MCF 10A (cell line): ENCODE measurements around the gene RCL1. TPM values are rescaled to one million over a fixed set of nuclear protein-coding genes. Genes with fewer than 3 reads are reported as not detected.
"Not testable (repeated sequence)": the region's sequence is repeated elsewhere in the genome, so short reads cannot be mapped to it uniquely, and the experiment has no call there.

Experiments
- BruUV-seq: library from RNA; stranded (reverse); fragments of 400-500 nt; replicated peaks from 2 replicates; lab custom pipeline; 2021; lab: Mats Ljungman, UMichigan
- CTCF ChIA-PET: fragments of 300-600 bp; sonication (Branson Sonifier 250); formaldehyde crosslinking; extraction: SDS; loops from one replicate; lab custom pipeline; 2021; ENCODE audit warnings: antibody characterized with exemption, inconsistent platforms; lab: Yijun Ruan, JAX
- POLR2A ChIA-PET: fragments of 300-600, 350-650 bp; sonication (Branson Sonifier 250); formaldehyde crosslinking; extraction: SDS; loops from one replicate; lab custom pipeline; 2020; ENCODE audit warnings: antibody characterized with exemption, inconsistent platforms; lab: Yijun Ruan, JAX
- DNase-seq: peaks from one replicate; pipeline ENCODE4 v3.0.0-alpha.2; 2018; ENCODE audit not compliant: unreplicated experiment
- H3K27ac Mint-ChIP-seq: one replicate; pipeline ENCODE4 v1.8.0; 2022; ENCODE audit warnings: mild to moderate bottlenecking, low read depth, mixed read lengths; ENCODE audit not compliant: unreplicated experiment
- H3K27me3 Mint-ChIP-seq: one replicate; pipeline ENCODE4 v1.8.0; 2022; ENCODE audit warnings: mixed read lengths; ENCODE audit not compliant: insufficient read depth, unreplicated experiment
- H3K36me3 Mint-ChIP-seq: one replicate; pipeline ENCODE4 v1.8.0; 2022; ENCODE audit warnings: mild to moderate bottlenecking, moderate library complexity, mixed read lengths; ENCODE audit not compliant: insufficient read depth, unreplicated experiment
- H3K4me1 Mint-ChIP-seq: one replicate; pipeline ENCODE4 v1.8.0; 2022; ENCODE audit warnings: mixed read lengths; ENCODE audit not compliant: insufficient read depth, unreplicated experiment
- H3K4me3 Mint-ChIP-seq: one replicate; pipeline ENCODE4 v1.8.0; 2022; ENCODE audit warnings: mild to moderate bottlenecking, moderate library complexity, mixed read lengths; ENCODE audit not compliant: unreplicated experiment
- H3K9me3 Mint-ChIP-seq: one replicate; pipeline ENCODE4 v1.8.0; 2022; ENCODE audit warnings: mixed read lengths; ENCODE audit not compliant: unreplicated experiment
- CTCF ChIP-seq: fragments of 200-600 bp; IDR thresholded peaks from one replicate; pipeline ENCODE4 v1.8.0; 2022; ENCODE audit warnings: antibody characterized with exemption, mild to moderate bottlenecking; ENCODE audit not compliant: unreplicated experiment
- intact Hi-C: fragments of 100-400 bp; cut with micrococcal nuclease; formaldehyde crosslinking; loops from 2 replicates; pipeline ENCODE4 v1.14.1; 2022
- total RNA-seq: library from RNA; stranded (reverse); gene quantifications from 2 replicates; pipeline ENCODE4 v1.2.3, GENCODE V29; 2022

The RCL1 gene
- total RNA-seq, 1 experiment from 2014 or later, result 27.8 TPM

GRCh38 chr9:4748612-4749011, 44.1 kb upstream of the RCL1 start:
- peaks cover 13% of the 10 kb centered on the region for H3K4me1 Mint-ChIP-seq
- H3K4me3 Mint-ChIP-seq, result no peak overlapping the region
- TF ChIP-seq CTCF, result no peak
- CTCF ChIA-PET, result interaction anchor here (0.7 to 17.8 kb wide), 10 partner anchors 12 to 846 kb away, joined by 3 to 171 read pairs (median 4); partner anchors contain the start of gene JAK2
- no peaks in the 10 kb centered on the region for H3K36me3 Mint-ChIP-seq
- DNase-seq, result no peak
- H3K27ac Mint-ChIP-seq, result no peak overlapping the region
- BruUV-seq, result no TSS peak
- H3K27me3 Mint-ChIP-seq, result no peaks in the 10 kb centered on the region
- POLR2A ChIA-PET, result no interaction called here
- H3K9me3 Mint-ChIP-seq, result peaks cover 6% of the 10 kb centered on the region
- intact Hi-C loops, result no loop called here

DNA sequence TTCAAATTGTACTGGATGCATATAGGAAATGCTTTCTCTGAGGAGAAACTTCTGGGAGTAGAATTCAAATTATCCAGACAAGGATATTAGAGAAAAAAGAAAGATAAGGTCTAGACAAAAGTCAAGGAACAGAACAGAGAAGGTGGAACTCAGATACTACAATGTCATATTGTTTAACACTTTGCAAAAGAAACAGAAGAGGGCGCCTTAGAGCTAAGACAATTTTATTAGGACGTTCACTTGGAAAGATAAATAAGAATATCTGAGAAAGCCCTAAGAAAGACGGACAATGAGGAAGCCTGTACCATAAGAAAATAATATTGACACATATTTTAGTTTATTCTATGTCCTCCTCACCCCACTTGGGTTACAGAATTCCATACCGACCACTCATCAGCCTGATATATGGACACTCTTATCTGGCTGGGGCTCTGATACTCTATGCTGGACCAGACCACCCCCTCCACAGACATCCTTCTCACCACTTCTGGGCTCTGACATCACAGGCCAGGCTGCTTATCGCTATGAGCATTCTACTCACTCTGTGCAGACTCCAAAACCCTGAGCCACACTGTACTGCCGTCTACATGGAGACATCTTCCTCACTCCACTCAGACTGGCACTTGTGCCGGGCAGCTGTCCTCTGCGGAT, 42.6 kb upstream of the RCL1 start:
- BruUV-seq, result no TSS peak
- Mint-ChIP-seq H3K36me3 (no peaks in the 10 kb centered on the region), H3K27ac (no peak overlapping the region), H3K27me3 (no peaks in the 10 kb centered on the region), H3K9me3 (no peaks in the 10 kb centered on the region), H3K4me1 (peaks cover 7% of the 10 kb centered on the region), H3K4me3 (no peak overlapping the region)
- POLR2A ChIA-PET, result interaction anchor here (1.0 kb wide), 1 partner anchor 42 kb away, joined by 3 read pairs; the partner anchor contains the start of gene RCL1
- peak; percentile 64 for DNase-seq
- TF ChIP-seq CTCF, result peak; percentile 38
- CTCF ChIA-PET, result interaction anchor here (0.6 to 17.8 kb wide), 12 partner anchors 11 to 335 kb away, joined by 3 to 171 read pairs (median 4); partner anchors contain the start of gene JAK2
- intact Hi-C loops, result loop anchor here (1.0 kb wide), 1 partner anchor 146 kb away; no protein-coding TSS in a partner anchor

GRCh38 chr9:4754530-4754929, 38.2 kb upstream of the RCL1 start:
- H3K9me3 Mint-ChIP-seq, DNase-seq, H3K4me3 Mint-ChIP-seq, H3K36me3 Mint-ChIP-seq, H3K27me3 Mint-ChIP-seq, H3K4me1 Mint-ChIP-seq, intact Hi-C loops, BruUV-seq, H3K27ac Mint-ChIP-seq: not testable (repeated sequence)
- ChIA-PET POLR2A (interaction anchor here (0.8 to 3.6 kb wide), 2 partner anchors 9 to 11 kb away, joined by 3 to 13 read pairs; no protein-coding TSS in a partner anchor), CTCF (interaction anchor here (0.5 to 17.8 kb wide), 8 partner anchors 9 to 521 kb away, joined by 3 to 175 read pairs (median 6); partner anchors contain the start of genes JAK2 and RCL1)

DNA sequence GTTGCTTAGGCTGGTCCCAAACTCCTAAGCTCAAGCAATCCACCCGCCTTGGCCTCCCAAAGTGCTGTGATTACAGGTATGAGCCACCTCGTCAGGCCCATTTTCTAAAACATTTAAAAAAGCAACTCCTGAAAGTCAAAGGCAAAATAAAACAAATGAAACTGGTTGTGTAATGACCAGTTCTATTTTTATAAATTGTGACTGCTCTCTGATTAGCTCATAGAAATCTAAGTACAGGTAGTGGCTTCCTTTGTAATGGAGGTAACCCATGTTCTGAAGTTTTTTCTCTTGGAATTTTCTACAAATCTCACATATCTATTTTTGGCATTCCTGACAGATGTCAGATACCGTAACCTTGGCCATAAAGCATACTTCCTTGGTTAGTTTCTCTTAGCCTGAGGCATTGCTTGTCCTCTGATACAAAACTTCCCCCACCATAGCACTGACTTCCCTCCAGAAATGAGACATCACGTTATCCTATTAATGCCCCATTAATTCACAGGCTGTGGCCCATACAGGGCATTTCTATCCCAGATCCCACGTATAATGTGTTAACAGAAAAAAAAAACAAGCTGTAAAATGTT, 37.6 kb upstream of the RCL1 start:
- no TSS peak for BruUV-seq

More for the DNA sequence above, 37.6 kb upstream of the RCL1 start:
- Mint-ChIP-seq H3K4me1 (peaks cover 6% of the 10 kb centered on the region), H3K36me3 (no peaks in the 10 kb centered on the region), H3K27ac (no peak overlapping the region), H3K9me3 (no peaks in the 10 kb centered on the region), H3K27me3 (no peaks in the 10 kb centered on the region), H3K4me3 (no peak overlapping the region)
- DNase-seq, result no peak
- intact Hi-C loops, result no loop called here
- TF ChIP-seq CTCF, result no peak
- ChIA-PET CTCF (interaction anchor here (0.5 to 17.8 kb wide), 9 partner anchors 8 to 522 kb away, joined by 3 to 175 read pairs (median 4); partner anchors contain the start of genes JAK2 and RCL1), POLR2A (interaction anchor here (0.8 to 3.6 kb wide), 2 partner anchors 10 to 12 kb away, joined by 3 to 13 read pairs; no protein-coding TSS in a partner anchor)
